ENCODE results near the gene CDYL. TPM values are rescaled to one million over a fixed set of nuclear protein-coding genes. Genes with fewer than 3 reads are reported as not detected.

Gene CDYL
- total RNA-seq, 1 donor from 2014 or later: 31.9 TPM

DNA sequence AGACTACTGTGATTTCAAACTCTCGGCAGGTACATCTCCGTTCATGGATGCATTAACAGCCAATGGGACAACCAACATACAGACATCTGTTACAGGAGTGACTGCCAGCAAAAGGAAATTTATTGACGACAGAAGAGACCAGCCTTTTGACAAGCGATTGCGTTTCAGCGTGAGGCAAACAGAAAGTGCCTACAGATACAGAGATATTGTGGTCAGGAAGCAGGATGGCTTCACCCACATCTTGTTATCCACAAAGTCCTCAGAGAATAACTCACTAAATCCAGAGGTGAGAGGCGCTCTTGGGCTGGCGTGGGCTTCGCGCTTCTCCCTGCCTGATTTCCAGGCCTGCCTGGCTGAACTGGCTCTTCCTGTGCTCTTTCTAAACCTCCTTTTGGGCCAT, 159.3 kb downstream of the CDYL start:
- Histone ChIP-seq H3K27me3 (no peaks in the 10 kb centered on the region), H3K4me1 (peaks cover 32% of the 10 kb centered on the region), H3K27ac (no peak overlapping the region), H3K36me3 (no peaks in the 10 kb centered on the region), H3K4me3 (no peak overlapping the region), H3K9me3 (no peaks in the 10 kb centered on the region)
- intact Hi-C loops (cut with DNase I): no loop called here
- DNase-seq (ENCODE audit: extremely low spot score in 2 of 2): no peak
- TF ChIP-seq POLR2A (IDR thresholded peaks at IDR 0.05) (no peak), POLR2AphosphoS5 (IDR thresholded peaks at IDR 0.05; ENCODE audit: insufficient read depth in 1 of 2, low read depth in 1 of 2) (no peak)
- TF ChIP-seq, protein P1, sequence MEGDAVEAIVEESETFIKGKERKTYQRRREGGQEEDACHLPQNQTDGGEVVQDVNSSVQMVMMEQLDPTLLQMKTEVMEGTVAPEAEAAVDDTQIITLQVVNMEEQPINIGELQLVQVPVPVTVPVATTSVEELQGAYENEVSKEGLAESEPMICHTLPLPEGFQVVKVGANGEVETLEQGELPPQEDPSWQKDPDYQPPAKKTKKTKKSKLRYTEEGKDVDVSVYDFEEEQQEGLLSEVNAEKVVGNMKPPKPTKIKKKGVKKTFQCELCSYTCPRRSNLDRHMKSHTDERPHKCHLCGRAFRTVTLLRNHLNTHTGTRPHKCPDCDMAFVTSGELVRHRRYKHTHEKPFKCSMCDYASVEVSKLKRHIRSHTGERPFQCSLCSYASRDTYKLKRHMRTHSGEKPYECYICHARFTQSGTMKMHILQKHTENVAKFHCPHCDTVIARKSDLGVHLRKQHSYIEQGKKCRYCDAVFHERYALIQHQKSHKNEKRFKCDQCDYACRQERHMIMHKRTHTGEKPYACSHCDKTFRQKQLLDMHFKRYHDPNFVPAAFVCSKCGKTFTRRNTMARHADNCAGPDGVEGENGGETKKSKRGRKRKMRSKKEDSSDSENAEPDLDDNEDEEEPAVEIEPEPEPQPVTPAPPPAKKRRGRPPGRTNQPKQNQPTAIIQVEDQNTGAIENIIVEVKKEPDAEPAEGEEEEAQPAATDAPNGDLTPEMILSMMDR (IDR thresholded peaks at IDR 0.05): no peak

DNA sequence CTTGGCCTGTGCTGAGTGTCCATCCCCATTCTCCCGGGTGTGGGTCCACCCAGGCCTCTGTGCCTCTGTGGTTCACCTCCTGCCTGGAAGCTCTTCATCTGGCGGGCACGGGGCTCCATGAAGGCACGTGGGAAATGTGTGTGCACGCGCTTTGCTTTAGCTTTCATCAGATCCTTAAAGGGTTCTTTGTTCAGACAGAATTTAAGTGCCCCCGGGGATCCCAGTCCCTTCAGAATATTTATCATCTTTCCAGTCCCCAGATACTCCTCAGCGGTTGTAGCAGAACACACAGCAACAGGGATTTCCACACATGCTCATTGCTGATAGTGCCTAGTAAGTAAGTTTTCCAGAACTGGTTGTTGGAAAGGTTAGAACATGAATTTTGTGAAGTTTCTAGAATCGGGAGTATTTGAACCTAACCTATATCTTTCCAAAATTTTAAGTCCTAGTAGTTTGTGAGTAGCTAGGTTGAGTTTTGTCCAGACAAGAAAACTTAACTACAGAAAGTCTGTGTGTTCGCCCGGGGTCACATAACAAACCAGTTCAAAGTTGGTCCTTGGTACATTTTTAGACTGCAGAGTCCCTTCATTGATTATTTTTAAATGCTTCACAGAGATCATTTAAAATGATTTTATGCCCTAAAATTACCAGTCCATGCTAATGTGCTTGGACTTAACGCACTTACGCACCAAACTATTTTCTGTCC, 159.9 kb downstream of the CDYL start:
- H3K36me3 ChIP-seq: no peaks in the 10 kb centered on the region
- no peak for DNase-seq (ENCODE audit: extremely low spot score in 2 of 2)
- no peak overlapping the region for H3K27ac ChIP-seq
- intact Hi-C loops (cut with DNase I): no loop called here
- peaks cover 32% of the 10 kb centered on the region for H3K4me1 ChIP-seq
- no peaks in the 10 kb centered on the region for H3K27me3 ChIP-seq
- H3K4me3 ChIP-seq: no peak overlapping the region
- TF ChIP-seq, protein P1 (IDR thresholded peaks at IDR 0.05): no peak
- no peak for TF ChIP-seq POLR2A (IDR thresholded peaks at IDR 0.05)
- no peak for TF ChIP-seq POLR2AphosphoS5 (IDR thresholded peaks at IDR 0.05; ENCODE audit: insufficient read depth in 1 of 2, low read depth in 1 of 2)
- H3K9me3 ChIP-seq: no peaks in the 10 kb centered on the region

DNA sequence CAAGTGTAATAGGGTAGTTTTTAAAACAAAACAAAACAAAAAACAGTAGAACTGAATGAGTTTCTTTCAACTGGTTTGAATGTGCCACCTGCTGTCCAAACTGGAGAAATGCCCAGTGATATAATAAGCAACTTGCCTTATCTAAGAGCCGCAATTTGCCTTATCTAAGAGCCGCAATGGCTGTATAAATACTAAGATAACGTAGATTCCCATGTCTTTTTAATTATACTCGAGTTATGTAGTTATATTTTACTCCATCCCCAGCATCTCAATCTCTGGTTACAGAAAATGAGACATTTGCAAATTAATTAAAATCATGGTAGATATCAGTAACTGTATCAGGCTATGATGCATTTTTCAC, 160.5 kb downstream of the CDYL start:
- H3K36me3 ChIP-seq: no peaks in the 10 kb centered on the region
- intact Hi-C loops (cut with DNase I): no loop called here
- no peak overlapping the region for H3K27ac ChIP-seq
- no peak for DNase-seq (ENCODE audit: extremely low spot score in 2 of 2)
- no peaks in the 10 kb centered on the region for H3K27me3 ChIP-seq
- no peaks in the 10 kb centered on the region for H3K9me3 ChIP-seq
- peaks cover 32% of the 10 kb centered on the region for H3K4me1 ChIP-seq
- no peak overlapping the region for H3K4me3 ChIP-seq
- TF ChIP-seq POLR2AphosphoS5 (IDR thresholded peaks at IDR 0.05; ENCODE audit: insufficient read depth in 1 of 2, low read depth in 1 of 2): no peak
- no peak for TF ChIP-seq POLR2A (IDR thresholded peaks at IDR 0.05)
- TF ChIP-seq, protein P1 (IDR thresholded peaks at IDR 0.05): peak; percentile 26 to 54 (median 29)

DNA sequence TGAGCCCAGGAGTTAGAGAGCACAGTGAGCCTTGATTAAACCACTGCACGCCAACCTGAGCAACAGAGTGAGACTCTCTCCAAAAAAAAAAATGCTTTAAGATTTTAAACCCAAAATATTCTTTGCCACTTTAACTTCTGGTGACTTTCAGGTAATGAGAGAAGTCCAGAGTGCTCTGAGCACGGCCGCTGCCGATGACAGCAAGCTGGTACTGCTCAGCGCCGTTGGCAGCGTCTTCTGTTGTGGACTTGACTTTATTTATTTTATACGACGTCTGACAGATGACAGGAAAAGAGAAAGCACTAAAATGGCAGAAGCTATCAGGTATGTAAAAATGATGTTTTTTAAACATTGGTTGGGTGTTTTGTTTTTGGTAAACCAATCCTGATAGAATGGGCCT, 161.2 kb downstream of the CDYL start:
- no peak for TF ChIP-seq POLR2AphosphoS5 (IDR thresholded peaks at IDR 0.05; ENCODE audit: insufficient read depth in 1 of 2, low read depth in 1 of 2)
- Histone ChIP-seq H3K27ac (no peak overlapping the region), H3K36me3 (no peaks in the 10 kb centered on the region), H3K4me3 (no peak overlapping the region), H3K27me3 (no peaks in the 10 kb centered on the region), H3K4me1 (peaks cover 32% of the 10 kb centered on the region), H3K9me3 (no peaks in the 10 kb centered on the region)
- intact Hi-C loops (cut with DNase I): no loop called here
- no peak for DNase-seq (ENCODE audit: extremely low spot score in 2 of 2)

DNA sequence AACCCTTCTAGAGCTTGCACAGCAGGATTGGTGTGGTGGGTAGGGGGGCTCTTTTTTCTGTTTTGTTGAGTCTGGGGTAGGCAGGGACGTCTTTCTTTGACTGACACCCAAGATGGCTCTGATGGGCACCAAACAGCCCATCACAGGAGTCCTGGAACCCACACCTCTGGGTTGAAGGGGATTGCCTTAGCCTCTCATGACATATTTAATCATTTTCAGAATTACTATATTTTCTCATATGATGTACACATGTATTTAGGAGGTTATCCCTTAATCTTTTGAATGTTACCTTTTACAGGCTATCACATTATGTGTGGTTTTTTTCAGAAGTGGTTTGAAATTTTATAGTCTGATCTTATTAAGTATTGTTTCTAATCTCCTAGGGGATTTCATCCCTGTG, 163.0 kb downstream of the CDYL start:
- no peak for DNase-seq (ENCODE audit: extremely low spot score in 2 of 2)
- no peaks in the 10 kb centered on the region for H3K9me3 ChIP-seq
- H3K4me3 ChIP-seq: no peak overlapping the region
- H3K4me1 ChIP-seq: peaks cover 28% of the 10 kb centered on the region
- no peaks in the 10 kb centered on the region for H3K27me3 ChIP-seq
- no peak overlapping the region for H3K27ac ChIP-seq
- TF ChIP-seq POLR2AphosphoS5 (IDR thresholded peaks at IDR 0.05; ENCODE audit: insufficient read depth in 1 of 2, low read depth in 1 of 2) (no peak), POLR2A (IDR thresholded peaks at IDR 0.05) (no peak)
- TF ChIP-seq, protein P1 (IDR thresholded peaks at IDR 0.05): no peak
- intact Hi-C loops (cut with DNase I): no loop called here
- H3K36me3 ChIP-seq: no peaks in the 10 kb centered on the region
